Measurements from ENCODE around the gene RAX2.
"Not testable (repeated sequence)": the region's sequence is repeated elsewhere in the genome, so short reads cannot be mapped to it uniquely, and the experiment has no call there.

The RAX2 gene

DNA sequence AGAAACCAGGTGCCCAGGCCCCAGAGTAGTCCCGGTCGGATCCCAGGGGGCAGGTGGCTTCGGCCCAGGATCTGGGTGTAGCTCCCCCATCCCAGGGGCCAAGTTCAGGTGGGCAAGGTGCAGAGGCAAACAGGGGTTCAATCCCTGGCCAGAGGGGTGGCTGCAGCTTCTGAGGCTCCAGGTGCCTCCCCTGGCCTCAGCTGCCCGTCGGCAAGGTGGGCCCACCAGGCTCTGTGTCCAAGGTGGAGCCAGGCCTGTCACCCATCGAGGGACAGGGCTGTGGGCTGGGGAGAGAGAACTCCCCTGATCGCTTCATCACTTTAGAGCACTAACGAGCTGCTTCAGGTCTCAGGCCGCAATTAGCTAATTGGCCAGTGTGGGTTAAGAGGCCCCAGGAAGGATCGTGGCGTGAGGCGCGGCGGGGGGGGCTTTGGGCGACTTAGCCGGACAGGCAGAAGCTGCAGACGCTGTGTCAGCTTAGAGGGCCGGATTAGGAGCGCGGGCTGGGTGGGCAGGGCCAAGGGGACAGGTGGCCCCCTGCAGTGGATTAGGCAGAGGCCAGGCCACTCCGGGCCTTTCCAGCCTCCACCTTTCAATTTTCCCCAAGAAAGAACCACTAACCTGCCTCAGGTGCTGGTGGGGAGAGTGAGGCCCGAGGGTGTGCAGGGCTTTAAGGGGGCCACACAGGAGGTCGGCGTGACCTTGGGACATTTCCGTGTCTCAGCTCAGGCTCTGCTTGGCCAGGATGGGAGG, 2.8 kb upstream of the RAX2 start:
- no peak for FAIRE-seq
- DNase-seq (ENCODE audit: insufficient read length) = no peak
- TF ChIP-seq POLR2A (IDR thresholded peaks at IDR 0.05; ENCODE audit: low read depth, low read length) = no peak
- TF ChIP-seq TAF1 (IDR thresholded peaks at IDR 0.05; ENCODE audit: borderline replicate concordance, low read depth, low read length) = no peak
- TF ChIP-seq POLR2AphosphoS5 (IDR thresholded peaks at IDR 0.05; ENCODE audit: low read depth, low read length) = no peak

DNA sequence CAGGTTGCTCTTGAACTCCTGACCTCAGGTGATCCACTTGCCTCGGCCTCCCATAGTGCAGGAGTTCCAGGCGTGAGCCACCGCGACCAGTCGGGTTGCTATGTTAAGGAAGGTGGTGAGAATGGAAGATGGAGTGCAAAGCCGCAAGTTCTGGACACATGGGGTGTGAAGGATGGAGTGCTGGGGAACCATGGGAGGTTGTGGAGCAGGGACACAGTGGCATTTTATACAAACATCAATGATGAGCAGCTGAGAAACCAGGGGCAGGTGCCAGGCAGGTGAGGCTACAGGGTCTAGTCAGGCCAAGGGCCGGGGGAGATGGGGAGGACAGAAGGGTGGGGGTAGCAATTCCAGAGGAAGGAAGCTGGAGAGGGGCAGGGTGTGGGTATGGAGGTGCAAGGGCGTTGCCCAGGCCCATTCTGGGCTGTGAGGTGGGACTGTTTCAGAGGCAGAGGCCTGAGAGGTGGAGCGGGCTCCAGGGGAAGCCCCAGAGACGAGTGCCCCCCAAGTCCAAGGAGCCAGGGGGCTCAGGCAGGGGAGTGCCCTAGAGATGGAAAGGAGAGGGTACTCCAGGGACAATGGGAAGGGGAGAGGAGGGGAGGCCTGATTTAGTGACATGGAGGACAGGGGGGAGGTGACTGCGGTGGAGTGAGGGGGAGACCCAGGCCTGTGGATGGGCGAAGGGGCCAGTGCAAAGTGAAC, 1.9 kb upstream of the RAX2 start:
- TF ChIP-seq POLR2A (IDR thresholded peaks at IDR 0.05; ENCODE audit: low read depth, low read length) (no peak), POLR2AphosphoS5 (IDR thresholded peaks at IDR 0.05; ENCODE audit: low read depth, low read length) (no peak), TAF1 (IDR thresholded peaks at IDR 0.05; ENCODE audit: borderline replicate concordance, low read depth, low read length) (no peak)
- DNase-seq (ENCODE audit: insufficient read length) (no peak), FAIRE-seq (no peak)

DNA sequence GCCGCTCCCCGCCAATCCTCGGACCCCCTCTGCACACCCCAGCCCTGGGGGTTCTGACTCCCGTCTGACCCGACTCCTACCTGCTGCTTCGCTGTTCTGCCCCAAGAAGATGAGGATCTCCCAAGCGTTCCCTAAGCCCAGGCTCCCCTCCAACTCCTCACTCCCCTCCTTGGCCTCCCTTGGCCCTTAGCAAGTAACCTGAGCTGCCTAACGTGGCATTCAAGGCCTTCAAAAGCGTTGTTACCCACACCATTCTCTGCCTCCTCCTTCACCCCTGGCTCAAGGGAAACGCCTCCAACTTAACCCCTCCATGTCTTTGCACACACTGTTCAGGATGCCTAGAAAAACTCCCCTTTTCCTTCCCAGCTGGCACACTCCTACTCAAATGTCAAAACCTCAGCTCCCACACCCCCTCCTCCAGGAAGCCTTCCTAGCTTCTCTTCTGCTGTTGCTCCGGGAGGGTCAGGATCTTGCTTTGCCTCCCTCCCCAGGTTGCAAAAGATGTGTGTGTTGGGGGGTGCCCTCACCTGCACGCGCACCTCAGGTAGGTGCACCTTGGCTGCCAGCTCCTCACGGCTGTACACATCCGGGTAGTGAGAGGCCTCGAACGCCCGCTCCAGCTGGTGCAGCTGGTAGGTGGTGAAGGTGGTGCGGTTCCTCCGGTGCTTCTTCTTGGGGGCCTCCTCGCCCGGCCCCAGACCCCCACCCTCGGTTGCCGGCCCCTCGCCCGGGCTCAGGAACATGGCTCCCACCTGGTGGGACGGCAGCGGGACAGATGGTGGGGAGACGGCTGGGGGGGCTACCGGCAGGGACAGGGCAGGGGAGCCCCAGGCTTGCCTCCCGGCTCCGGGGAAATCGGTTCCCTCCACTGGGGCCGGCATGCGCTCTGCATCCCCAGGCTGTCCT, 775 bp downstream of the RAX2 start:
- FAIRE-seq (no peak), DNase-seq (ENCODE audit: insufficient read length) (no peak)
- no peak for TF ChIP-seq POLR2AphosphoS5 (IDR thresholded peaks at IDR 0.05; ENCODE audit: low read depth, low read length)
- TF ChIP-seq TAF1 (IDR thresholded peaks at IDR 0.05; ENCODE audit: borderline replicate concordance, low read depth, low read length) = no peak
- no peak for TF ChIP-seq POLR2A (IDR thresholded peaks at IDR 0.05; ENCODE audit: low read depth, low read length)

DNA sequence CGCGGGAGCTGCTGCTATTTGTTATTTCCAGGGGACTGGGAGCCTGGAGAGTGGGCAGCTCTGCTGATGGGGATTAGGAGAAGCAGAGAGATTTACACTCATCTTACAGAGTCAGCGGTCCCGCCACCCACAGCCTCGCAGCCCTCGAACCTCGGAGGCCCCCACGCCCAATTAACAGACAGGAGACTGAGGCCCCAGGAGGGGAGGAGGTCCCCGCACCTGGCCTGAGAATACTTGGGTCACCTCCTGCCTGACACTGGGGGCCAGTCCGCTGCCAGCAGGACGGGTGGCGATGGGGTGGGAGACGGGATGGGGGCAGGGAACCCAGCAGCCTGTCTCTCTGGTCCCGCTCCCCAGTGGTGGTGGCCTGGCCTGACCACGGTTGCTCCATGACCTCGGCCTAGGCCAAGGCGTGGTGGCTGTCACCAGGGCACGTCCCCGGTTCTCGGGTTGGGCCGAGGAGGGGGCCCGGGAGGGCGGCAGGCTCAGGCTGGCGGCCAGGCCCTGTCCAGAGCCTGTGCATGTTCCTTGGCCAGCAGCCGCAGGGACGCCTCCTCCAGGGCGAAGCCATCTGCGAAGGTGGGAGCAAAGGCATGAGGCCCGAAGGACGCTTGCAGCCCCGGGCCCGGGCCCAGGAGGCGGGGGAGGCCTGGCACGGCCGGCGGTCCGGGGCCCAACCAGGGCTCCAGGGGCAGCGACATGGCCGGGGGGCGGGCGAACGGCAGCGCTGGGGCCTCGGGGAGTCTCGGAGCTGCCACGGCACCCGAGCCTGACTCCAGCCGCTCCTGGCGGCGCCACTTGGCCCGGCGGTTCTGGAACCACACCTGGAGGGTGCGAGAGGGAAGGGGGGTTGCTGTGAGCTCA, 1.7 kb downstream of the RAX2 start:
- FAIRE-seq = no peak
- no peak for DNase-seq (ENCODE audit: insufficient read length)
- TF ChIP-seq POLR2A (IDR thresholded peaks at IDR 0.05; ENCODE audit: low read depth, low read length) (no peak), TAF1 (IDR thresholded peaks at IDR 0.05; ENCODE audit: borderline replicate concordance, low read depth, low read length) (no peak), POLR2AphosphoS5 (IDR thresholded peaks at IDR 0.05; ENCODE audit: low read depth, low read length) (no peak)

DNA sequence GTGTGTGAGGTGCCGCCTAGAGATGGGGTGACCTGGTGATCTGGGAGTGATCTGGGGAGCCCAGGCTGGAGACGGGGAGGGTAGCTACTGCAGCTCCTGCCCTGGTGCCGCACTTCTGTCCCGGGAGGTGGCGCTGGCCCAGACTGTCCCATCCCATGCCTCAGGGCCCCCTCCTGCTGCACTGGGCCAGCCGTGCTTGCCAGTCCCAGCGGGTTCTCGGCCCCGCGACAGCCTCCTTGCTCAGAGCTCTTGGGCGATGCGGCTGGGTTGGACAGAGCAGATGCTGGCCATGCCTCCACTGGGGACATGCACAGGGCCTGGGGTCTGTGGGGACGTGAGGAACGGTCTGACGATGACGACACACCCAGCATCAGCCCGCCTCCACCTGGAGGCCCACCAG, 2.5 kb downstream of the RAX2 start:
- FAIRE-seq (no peak), DNase-seq (ENCODE audit: insufficient read length) (no peak)
- TF ChIP-seq POLR2AphosphoS5 (IDR thresholded peaks at IDR 0.05; ENCODE audit: low read depth, low read length) = no peak
- TF ChIP-seq TAF1 (IDR thresholded peaks at IDR 0.05; ENCODE audit: borderline replicate concordance, low read depth, low read length) = no peak
- TF ChIP-seq POLR2A (IDR thresholded peaks at IDR 0.05; ENCODE audit: low read depth, low read length) = no peak

DNA sequence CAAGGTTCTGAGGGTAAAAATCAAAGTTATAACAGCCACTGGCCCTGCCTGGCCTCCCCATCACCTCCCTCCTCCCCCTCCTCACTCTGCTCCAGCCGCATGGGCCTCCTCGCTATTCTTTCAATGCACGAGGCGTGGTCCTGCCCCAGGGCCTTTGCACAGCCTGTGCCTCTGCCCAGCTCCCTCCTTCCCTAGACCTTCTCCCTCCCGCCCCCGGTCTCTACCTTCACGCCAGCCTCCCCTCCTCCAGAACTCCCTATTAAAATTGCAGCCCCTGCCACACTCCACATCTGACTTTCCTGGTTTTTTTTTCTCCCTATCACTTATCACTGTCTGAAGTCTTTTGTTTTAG, 3.3 kb downstream of the RAX2 start:
- TF ChIP-seq POLR2A (IDR thresholded peaks at IDR 0.05; ENCODE audit: low read depth, low read length) (no peak), TAF1 (IDR thresholded peaks at IDR 0.05; ENCODE audit: borderline replicate concordance, low read depth, low read length) (no peak), POLR2AphosphoS5 (IDR thresholded peaks at IDR 0.05; ENCODE audit: low read depth, low read length) (no peak)
- DNase-seq (ENCODE audit: insufficient read length) (no peak), FAIRE-seq (no peak)

DNA sequence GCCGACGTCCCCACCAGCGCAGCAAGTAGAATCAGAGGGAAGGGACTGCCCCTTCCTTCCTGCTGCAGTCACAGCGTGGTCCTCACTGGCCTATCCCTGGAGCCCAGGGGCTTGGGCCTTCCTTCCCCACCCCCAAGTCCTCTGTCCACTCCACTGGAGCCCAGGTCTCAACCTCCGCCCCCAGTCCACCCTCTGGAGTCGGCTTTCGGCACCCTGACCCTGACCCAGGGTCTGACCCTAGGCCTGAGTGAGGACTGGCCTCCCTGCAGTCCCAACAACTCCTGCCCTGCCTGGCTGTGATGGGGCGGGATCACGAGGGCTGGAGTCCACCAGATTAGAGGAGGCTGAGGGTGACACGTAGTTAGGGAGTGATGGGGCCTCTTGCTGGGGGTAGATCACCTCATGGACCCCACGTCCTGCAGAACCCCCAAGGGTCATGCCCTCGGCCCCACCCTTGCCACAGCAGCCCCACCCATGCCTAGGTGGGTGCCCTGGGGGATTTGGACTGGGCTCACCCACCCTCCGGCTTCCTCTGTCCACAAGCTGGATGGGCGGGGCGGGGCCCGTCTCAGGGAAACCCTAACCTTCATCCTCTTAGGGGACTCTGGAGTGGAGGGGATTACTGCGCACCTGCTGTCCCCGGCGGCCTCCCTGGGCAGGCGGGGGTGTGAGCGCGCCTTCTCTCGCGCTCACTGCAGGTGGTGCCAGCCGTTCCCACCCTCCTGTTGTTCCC, 3.8 kb downstream of the RAX2 start:
- FAIRE-seq = no peak
- no peak for DNase-seq (ENCODE audit: insufficient read length)
- no peak for TF ChIP-seq TAF1 (IDR thresholded peaks at IDR 0.05; ENCODE audit: borderline replicate concordance, low read depth, low read length)
- TF ChIP-seq POLR2AphosphoS5 (IDR thresholded peaks at IDR 0.05; ENCODE audit: low read depth, low read length) = no peak
- TF ChIP-seq POLR2A (IDR thresholded peaks at IDR 0.05; ENCODE audit: low read depth, low read length) = no peak

DNA sequence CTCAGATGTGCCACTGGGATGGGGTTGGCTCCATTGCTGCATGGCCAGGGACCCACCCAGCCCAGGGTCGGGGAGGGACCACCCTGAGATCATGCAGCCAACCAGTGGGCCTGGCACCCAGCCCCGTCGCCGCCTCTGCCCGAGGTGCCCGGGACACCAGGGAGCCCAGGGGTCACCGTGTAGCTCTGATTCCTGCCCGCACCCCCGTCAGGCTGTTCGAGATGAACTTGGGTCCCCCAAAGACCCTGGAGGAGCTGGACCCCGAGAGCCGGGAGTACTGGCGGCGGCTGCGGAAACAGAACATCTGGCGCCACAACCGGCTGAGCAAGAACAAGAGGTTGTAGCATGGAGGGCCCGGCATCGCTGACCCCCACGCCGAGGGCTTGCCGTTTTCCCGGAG, 5.0 kb downstream of the RAX2 start:
- DNase-seq (ENCODE audit: insufficient read length) (no peak), FAIRE-seq (no peak)
- TF ChIP-seq POLR2A (IDR thresholded peaks at IDR 0.05; ENCODE audit: low read depth, low read length) (no peak), TAF1 (IDR thresholded peaks at IDR 0.05; ENCODE audit: borderline replicate concordance, low read depth, low read length) (no peak)

DNA sequence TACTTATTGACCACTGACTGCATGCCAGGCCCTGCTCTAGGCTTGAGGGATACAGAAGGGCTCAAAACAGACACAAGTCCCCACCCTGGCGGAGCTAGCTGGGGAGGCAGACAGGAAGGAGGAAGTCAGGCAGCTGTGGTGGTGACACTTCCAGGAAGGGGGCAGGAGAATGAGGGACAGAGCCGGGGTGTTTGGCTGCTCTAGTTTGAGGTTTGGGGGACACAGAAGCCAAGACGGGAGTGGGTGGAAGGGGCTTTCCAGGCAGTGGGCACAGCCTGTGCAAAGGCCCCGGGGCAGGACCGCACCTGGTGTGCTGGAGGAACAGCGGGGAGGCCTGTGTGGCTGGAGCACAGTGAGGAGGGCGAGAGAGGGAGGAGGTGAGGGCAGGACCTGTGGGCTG, 5.5 kb downstream of the RAX2 start:
- TF ChIP-seq POLR2A (IDR thresholded peaks at IDR 0.05; ENCODE audit: low read depth, low read length) = no peak
- TF ChIP-seq TAF1 (IDR thresholded peaks at IDR 0.05; ENCODE audit: borderline replicate concordance, low read depth, low read length) = no peak
- TF ChIP-seq POLR2AphosphoS5 (IDR thresholded peaks at IDR 0.05; ENCODE audit: low read depth, low read length) = no peak
- DNase-seq (ENCODE audit: insufficient read length) = no peak
- no peak for FAIRE-seq

DNA sequence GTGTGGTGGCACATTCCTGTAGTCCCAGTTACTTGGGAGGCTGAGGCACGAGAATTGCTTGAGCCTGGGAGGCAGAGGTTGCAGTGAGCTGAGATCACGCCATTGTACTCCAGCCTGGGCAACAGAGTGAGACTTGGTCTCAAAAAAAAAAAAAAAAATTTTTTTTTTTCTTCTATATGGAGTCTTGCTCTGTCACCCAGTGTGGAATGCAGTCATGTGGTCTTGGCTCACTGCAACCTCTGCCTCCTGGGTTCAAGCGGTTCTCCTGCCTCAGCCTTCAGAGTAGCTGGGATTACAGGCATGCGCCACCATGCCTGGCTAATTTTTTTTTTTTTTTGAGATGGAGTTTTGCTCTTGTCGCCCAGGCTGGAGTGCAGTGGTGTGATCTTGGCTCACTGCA, 6.3 kb downstream of the RAX2 start:
- DNase-seq (ENCODE audit: insufficient read length); FAIRE-seq: not testable (repeated sequence)
